ENCODE results near the gene COQ9. TPM values are rescaled to one million over a fixed set of nuclear protein-coding genes. Genes with fewer than 3 reads are reported as not detected.
"Not testable (repeated sequence)": the region's sequence is repeated elsewhere in the genome, so short reads cannot be mapped to it uniquely, and the experiment has no call there.

Gene COQ9, protein sequence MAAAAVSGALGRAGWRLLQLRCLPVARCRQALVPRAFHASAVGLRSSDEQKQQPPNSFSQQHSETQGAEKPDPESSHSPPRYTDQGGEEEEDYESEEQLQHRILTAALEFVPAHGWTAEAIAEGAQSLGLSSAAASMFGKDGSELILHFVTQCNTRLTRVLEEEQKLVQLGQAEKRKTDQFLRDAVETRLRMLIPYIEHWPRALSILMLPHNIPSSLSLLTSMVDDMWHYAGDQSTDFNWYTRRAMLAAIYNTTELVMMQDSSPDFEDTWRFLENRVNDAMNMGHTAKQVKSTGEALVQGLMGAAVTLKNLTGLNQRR
- total RNA-seq: 55.2 and 56.7 TPM in 2 replicates

GRCh38 chr16:57447186-57447962 lies at the start of gene COQ9, which contains the start of gene CIAPIN1:
COQ9 (plus strand) TSS chr16:57447479; CDS start chr16:57447506, 27 bp downstream.
CIAPIN1 (minus strand) TSS chr16:57447385; CDS start chr16:57440928, 6,457 bp downstream.
- Mint-ChIP-seq H3K4me3 (peak within 1 kb of the TSS; percentile 95), H3K9me3 (peaks cover 5% of the 10 kb centered on the region), H3K27ac (peak within 1 kb of the TSS; percentile 92), H3K36me3 (ENCODE audit: low read depth) (peaks cover 16% of the 10 kb centered on the region), H3K4me1 (peaks cover 24% of the 10 kb centered on the region), H3K27me3 (no peaks in the 10 kb centered on the region)
- DNase-seq: peak; percentile 98
- intact Hi-C loops (cut with micrococcal nuclease): loop anchor here (1.0 to 2.0 kb wide), 5 partner anchors 15 to 261 kb away; partner anchors contain the start of genes POLR2C, PSME3IP1 and RSPRY1

- H3K27ac Mint-ChIP-seq; H3K36me3 Mint-ChIP-seq (ENCODE audit: low read depth); H3K9me3 Mint-ChIP-seq; H3K27me3 Mint-ChIP-seq; intact Hi-C loops (cut with micrococcal nuclease); H3K4me1 Mint-ChIP-seq; H3K4me3 Mint-ChIP-seq; DNase-seq: not testable (repeated sequence)
These were observed 49.8 kb upstream of the COQ9 start for GRCh38 chr16:57397493-57397892.

DNA sequence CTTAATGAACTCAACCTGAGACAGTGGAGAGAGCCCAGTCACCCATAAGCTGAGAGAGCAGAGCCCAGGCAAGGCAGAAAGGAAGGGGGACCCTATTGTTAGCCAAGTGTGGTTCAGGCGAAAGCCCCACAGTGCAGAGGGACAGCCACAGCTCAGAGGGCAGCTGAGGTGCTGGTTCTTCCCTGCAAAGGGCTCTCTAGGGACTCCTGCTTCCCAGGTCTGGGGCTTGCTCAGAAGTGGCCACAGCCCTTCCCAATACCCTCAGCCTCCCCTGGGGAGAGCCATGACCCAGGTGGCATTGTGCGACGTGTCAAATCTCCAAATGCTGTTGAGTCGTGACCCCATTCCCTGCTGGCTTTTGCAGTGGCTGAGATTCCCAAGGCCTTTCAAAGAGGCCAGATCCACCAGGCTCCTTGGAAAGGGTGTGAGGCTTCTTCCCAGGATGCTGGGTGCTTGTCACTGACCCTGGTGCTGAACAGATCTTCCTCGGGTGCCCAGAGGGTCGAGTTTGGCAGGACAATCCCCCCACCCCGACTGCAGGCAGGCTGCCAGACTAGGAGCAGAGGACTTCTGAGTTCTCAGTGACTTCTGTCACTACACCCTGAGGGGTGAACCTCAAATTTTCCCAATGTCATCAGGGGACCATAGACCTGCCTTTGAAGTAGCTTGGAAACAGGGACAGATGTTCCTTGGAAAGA lies 45.2 kb upstream of the COQ9 start:
- Mint-ChIP-seq H3K36me3 (ENCODE audit: low read depth) (no peaks in the 10 kb centered on the region), H3K27me3 (peaks cover 11% of the 10 kb centered on the region), H3K4me1 (no peaks in the 10 kb centered on the region), H3K9me3 (no peaks in the 10 kb centered on the region), H3K4me3 (no peak overlapping the region), H3K27ac (no peak overlapping the region)
- DNase-seq: no peak
- intact Hi-C loops (cut with micrococcal nuclease): no loop called here

- DNase-seq: no peak
- Mint-ChIP-seq H3K27me3 (peaks cover 11% of the 10 kb centered on the region), H3K27ac (peak within 1 kb of the TSS; percentile 11), H3K4me1 (peaks cover 3% of the 10 kb centered on the region), H3K9me3 (no peaks in the 10 kb centered on the region), H3K36me3 (ENCODE audit: low read depth) (no peaks in the 10 kb centered on the region), H3K4me3 (no peak within 1 kb of the TSS)
- intact Hi-C loops (cut with micrococcal nuclease): no loop called here
These were observed 43.1 kb upstream of the COQ9 start, which contains the start of gene CCL17 for GRCh38 chr16:57403965-57404817. CCL17 (plus strand) TSS chr16:57404767; CDS start chr16:57413933, 9,166 bp downstream.

GRCh38 chr16:57405097-57405496 lies 42.2 kb upstream of the COQ9 start:
- DNase-seq: no peak
- Mint-ChIP-seq H3K27ac (no peak overlapping the region), H3K27me3 (peaks cover 11% of the 10 kb centered on the region), H3K4me3 (no peak overlapping the region), H3K4me1 (peaks cover 3% of the 10 kb centered on the region), H3K36me3 (ENCODE audit: low read depth) (no peaks in the 10 kb centered on the region), H3K9me3 (no peaks in the 10 kb centered on the region)
- intact Hi-C loops (cut with micrococcal nuclease): no loop called here

DNA sequence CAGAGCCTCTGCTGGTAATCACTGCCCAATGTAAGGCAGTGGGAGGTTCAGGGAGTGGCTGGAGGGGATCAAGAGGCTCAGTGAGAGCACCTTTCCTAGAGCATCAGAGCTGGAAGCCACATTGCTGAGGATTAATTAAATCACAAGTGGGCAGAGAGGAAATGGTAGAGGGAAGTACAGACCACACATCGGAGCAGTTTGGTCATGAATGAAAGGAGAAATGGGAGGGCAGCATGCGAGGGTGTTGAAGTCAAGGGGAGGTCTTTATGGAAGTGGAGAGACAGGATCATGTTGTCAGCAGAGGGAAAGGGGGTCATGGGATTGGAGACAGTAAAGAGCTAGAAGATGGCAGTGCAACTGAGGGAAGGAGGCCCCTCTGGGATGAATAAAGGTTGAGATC lies 40.4 kb upstream of the COQ9 start:
- Mint-ChIP-seq H3K36me3 (ENCODE audit: low read depth) (no peaks in the 10 kb centered on the region), H3K9me3 (no peaks in the 10 kb centered on the region), H3K4me3 (no peak overlapping the region), H3K4me1 (peaks cover 3% of the 10 kb centered on the region), H3K27ac (no peak overlapping the region), H3K27me3 (peaks cover 11% of the 10 kb centered on the region)
- intact Hi-C loops (cut with micrococcal nuclease): no loop called here
- DNase-seq: no peak

DNA sequence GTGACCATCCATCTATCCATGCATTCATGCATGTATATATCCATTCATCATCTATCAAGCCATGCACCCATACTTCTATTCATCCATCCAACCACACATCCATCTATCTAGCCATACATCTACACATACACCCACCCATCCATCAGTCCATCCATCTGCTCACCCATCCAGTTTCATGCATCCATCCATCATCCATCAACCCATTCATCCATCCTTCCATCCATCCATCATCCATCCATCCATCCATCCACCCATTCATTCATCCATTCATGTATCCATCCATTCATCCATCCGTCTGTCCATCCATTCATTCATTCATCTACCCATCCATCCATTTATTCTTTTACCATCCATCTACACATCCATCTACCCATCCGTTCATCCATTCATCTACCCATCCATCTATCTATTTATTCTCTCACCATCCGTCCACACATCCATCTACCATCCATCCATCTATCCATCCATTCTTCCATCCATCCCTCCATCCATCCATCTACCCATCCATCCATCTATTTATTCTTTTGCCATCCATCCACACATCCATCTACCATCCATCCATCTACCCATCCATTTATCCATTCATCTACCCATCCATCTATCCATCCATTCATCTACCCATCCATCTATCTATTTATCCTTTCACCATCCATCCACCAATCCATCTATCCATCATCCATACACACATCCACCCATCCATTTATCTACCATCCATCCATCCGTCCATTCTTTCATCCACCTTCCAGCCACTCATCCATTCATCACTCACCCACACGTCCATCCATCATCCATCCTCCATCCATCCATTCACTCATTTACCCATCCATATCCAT lies 39.5 kb upstream of the COQ9 start:
- H3K4me3 Mint-ChIP-seq: no peak overlapping the region
- peaks cover 3% of the 10 kb centered on the region for H3K4me1 Mint-ChIP-seq
- no peaks in the 10 kb centered on the region for H3K36me3 Mint-ChIP-seq (ENCODE audit: low read depth)
- no peak for DNase-seq
- intact Hi-C loops (cut with micrococcal nuclease): no loop called here
- H3K9me3 Mint-ChIP-seq: no peaks in the 10 kb centered on the region
- H3K27me3 Mint-ChIP-seq: peaks cover 11% of the 10 kb centered on the region
- no peak overlapping the region for H3K27ac Mint-ChIP-seq

GRCh38 chr16:57409065-57409464 lies 38.2 kb upstream of the COQ9 start:
- H3K36me3 Mint-ChIP-seq (ENCODE audit: low read depth): no peaks in the 10 kb centered on the region
- intact Hi-C loops (cut with micrococcal nuclease): no loop called here
- H3K27ac Mint-ChIP-seq: no peak overlapping the region
- H3K9me3 Mint-ChIP-seq: no peaks in the 10 kb centered on the region
- H3K27me3 Mint-ChIP-seq: peaks cover 10% of the 10 kb centered on the region
- DNase-seq: no peak
- H3K4me3 Mint-ChIP-seq: no peak overlapping the region
- peaks cover 3% of the 10 kb centered on the region for H3K4me1 Mint-ChIP-seq

GRCh38 chr16:57409870-57410587 lies 37.2 kb upstream of the COQ9 start:
- peaks cover 3% of the 10 kb centered on the region for H3K4me1 Mint-ChIP-seq
- H3K27me3 Mint-ChIP-seq: peaks cover 4% of the 10 kb centered on the region
- H3K9me3 Mint-ChIP-seq: no peaks in the 10 kb centered on the region
- intact Hi-C loops (cut with micrococcal nuclease): no loop called here
- no peak for DNase-seq
- no peak overlapping the region for H3K27ac Mint-ChIP-seq
- H3K36me3 Mint-ChIP-seq (ENCODE audit: low read depth): no peaks in the 10 kb centered on the region
- no peak overlapping the region for H3K4me3 Mint-ChIP-seq

DNA sequence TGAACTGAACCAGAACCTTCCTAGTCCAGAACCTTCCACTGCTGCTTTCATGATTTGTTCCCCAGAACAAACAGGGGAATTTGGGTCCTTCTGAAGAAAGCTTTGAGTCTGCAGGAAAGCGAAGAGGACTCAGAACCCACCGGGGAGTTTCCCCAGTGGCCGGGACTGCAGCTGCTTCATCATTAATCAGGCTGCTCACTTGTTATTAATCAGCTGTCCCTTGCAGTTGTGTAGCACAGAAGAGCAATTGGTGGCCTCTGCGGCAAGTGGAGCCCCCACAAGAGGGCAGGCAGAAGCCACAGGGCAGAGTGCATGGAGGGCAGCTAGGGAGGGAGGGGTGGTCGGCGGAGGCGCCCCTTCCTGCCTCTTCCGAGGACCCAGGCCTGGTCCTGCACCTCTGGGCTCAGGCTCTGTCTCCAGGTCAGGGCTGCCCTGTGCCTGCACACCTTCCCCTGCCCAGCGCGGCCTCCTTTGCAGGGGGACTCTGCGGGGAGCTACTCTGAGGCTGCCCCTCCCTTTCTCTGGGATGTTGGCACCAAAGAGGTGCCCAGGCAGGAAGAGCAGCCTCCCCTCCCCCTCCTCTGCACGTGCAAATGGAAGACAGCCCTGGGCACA lies 35.8 kb upstream of the COQ9 start:
- peaks cover 3% of the 10 kb centered on the region for H3K4me1 Mint-ChIP-seq
- H3K27ac Mint-ChIP-seq: no peak overlapping the region
- intact Hi-C loops (cut with micrococcal nuclease): no loop called here
- H3K9me3 Mint-ChIP-seq: no peaks in the 10 kb centered on the region
- DNase-seq: no peak
- no peak overlapping the region for H3K4me3 Mint-ChIP-seq
- H3K36me3 Mint-ChIP-seq (ENCODE audit: low read depth): no peaks in the 10 kb centered on the region
- no peaks in the 10 kb centered on the region for H3K27me3 Mint-ChIP-seq

DNA sequence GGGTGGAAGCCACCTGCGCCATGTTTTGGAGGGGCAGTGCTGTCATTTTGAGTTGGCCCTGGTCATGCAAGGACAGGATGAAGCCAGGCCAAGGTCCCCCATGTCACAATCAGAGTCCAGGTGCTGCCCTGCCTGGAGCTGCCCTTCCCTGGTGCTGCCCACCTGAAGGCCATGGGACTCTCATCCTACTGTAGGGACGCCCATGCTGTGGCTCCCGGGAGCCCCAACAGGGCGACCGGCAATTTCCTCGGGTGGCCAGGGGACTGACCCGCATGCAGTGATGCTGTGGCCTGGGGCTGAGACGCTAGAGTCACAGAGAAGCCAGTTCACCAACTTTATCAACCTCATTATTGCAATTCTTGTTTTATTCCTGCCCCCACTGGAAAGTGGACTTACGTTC lies 34.7 kb upstream of the COQ9 start:
- intact Hi-C loops (cut with micrococcal nuclease): no loop called here
- Mint-ChIP-seq H3K4me3 (no peak overlapping the region), H3K27me3 (no peaks in the 10 kb centered on the region), H3K4me1 (peaks cover 10% of the 10 kb centered on the region), H3K27ac (no peak overlapping the region), H3K36me3 (ENCODE audit: low read depth) (no peaks in the 10 kb centered on the region), H3K9me3 (no peaks in the 10 kb centered on the region)
- DNase-seq: no peak

DNA sequence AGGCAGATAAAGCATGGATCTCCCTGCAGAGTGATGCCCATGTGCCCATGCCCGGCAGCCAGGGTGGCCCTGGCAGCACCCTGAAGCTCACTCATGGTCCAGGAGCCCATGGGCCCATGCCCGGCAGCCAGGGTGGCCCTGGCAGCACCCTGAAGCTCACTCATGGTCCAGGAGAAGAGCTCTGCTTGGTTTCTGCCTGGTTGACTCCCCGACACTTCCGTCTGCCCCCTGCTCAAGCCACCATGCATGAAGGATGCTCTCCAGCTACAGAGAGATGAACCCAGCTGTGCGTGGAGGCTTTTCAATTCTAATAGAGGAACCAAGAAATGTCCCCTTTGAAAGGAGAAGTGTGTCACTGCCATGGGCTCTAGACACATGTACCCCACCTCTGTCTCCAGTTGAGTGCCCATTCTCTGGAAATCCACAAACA lies 34.0 kb upstream of the COQ9 start:
- Mint-ChIP-seq H3K4me1 (peaks cover 13% of the 10 kb centered on the region), H3K27ac (no peak overlapping the region), H3K9me3 (no peaks in the 10 kb centered on the region), H3K4me3 (no peak overlapping the region), H3K27me3 (no peaks in the 10 kb centered on the region), H3K36me3 (ENCODE audit: low read depth) (no peaks in the 10 kb centered on the region)
- no peak for DNase-seq
- intact Hi-C loops (cut with micrococcal nuclease): no loop called here
